HG03066 (cell line): ENCODE measurements around the gene CD300E.

Experiments used
- ATAC-seq: cut with Tn5 transposase; IDR thresholded peaks from one replicate; pipeline ENCODE4 v1.9.1; 2021; ENCODE audit warnings: low read depth; ENCODE audit not compliant: unreplicated experiment

CD300E gene, protein sequence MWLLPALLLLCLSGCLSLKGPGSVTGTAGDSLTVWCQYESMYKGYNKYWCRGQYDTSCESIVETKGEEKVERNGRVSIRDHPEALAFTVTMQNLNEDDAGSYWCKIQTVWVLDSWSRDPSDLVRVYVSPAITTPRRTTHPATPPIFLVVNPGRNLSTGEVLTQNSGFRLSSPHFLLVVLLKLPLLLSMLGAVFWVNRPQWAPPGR

DNA sequence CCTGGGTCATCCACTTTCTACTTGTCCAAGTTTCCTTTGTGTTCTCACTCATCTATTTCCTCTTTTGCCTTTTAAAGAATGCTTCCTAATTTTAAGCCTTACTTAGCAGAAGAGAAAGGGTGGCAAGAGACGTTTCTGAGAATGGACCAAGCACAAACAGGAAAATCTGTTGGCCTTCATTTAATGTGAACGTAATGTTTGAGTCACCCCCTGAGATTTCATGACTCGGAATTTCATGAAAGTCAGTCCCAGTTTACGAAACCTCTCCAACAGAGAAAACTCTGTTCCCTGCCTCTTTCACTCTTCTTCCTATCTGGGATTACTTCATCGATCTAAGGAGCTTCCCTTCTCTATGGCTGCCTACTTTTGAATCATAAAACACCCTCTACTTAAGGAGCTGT is at the start of gene CD300E:
Gene CD300E (minus strand): TSS at position 46 of the 401 bp plus-strand sequence. CDS start 117 bp downstream, outside the sequence.
- no peak for ATAC-seq

DNA sequence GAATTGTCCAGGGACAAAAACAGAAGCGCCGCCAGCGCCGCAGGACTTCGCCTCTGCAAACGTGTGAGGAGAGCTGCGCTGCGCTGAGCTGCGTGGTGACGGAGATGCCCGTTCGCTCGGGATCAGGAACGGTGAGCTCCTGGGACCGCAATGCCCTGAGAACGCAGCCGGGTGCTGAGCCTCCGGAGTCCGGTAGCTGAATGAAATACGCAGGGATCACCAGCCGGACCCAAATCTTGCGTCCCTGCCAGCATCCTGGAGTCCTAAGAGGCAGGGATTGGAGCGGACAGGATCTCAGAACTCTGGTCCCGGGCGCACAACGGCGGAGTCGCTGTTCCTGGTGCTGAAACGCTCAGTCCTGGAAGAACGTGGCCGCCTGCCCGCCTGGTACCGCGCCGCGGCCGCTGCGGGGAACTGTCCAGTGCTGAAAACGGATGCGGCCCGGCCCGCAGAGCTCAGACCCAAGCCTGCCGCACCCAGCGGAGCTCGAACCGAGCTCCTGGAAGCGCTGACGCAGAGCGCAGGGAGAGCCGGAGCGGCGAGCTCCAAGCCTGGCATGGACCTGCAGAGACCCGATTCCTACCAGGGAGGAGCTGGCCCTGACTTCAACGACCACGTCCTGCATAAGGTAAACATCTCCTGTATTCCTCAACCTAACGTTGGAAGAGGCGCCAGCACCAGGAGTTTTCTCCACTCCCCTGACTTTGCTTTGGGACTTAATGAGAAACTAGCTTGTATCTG is 47.7 kb upstream of the CD300E start:
- no peak for ATAC-seq

DNA sequence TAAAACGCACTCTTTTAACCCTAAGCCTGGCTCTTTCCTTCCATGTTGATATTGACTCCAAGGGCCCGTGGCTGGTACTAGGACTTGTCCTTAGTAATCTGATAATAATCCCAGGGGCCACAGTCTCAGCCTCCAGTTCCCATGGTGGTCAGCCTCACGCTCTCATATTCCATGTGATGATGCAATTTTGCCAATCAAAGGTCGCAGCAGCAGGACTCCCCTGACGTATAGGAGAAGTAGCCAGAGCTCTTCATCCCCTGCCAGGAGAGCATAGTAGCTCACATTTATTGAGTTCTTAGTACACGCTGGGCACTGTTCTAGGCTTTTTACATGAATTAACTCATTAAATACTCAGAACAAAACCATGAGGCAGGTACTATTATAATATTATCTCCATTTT is 46.8 kb upstream of the CD300E start:
- ATAC-seq, result no peak

DNA sequence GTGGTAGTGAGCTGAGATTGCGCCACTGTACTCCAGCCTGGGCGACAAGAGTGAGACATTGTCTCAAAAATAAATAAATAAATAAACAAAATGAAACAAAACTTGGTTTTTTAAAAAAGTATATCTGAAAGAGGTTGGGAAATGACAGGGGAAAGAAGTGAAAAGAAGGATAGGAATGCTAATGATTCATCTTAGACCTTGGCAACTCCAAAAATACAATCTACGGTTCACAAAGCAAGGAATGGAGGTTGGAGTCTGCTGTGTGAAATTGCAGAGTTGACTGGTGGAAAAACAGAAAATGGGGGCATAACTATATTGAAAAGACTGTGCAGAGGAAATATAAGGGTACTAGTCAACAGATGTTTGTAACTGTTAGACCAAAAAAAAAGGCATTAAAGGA is 40.0 kb upstream of the CD300E start:
- no peak for ATAC-seq

DNA sequence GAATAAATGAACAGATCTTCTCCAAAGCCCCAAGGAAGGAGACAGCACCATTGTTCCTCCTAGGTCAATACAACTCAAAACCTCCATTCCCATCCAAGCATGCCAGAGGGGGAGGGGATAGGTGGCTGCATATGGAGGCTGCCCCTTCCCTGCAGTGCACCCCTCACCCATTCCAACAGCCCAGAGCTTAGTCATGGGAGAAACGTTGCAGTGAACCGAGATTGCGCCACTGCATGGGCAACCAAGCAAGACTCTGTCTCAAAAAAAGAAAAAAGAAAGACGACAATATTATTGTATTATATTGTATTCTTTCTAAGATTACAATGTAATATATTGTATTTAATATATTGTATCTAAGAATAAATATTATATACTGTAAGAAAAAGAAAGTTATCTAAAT is 36.4 kb upstream of the CD300E start:
- ATAC-seq, result no peak

DNA sequence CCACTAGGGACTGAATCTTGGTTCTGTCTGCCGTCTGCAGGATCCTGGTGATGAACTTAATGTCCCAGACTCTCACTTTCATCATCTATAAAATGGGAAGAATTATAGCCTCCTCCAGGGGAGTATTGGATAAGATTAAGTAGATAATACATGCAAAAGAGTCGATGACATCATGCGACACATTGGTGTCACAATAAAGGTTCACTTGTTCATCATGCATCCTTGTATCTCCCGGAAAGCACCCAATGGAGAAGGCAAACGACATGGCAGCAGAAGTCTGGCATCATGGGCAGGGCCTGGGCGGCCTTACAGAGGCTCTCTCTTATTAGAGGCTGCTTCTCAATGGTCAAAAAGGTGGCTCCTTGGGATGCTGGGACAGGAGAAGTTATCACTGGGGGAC is 35.1 kb upstream of the CD300E start:
- no peak for ATAC-seq

DNA sequence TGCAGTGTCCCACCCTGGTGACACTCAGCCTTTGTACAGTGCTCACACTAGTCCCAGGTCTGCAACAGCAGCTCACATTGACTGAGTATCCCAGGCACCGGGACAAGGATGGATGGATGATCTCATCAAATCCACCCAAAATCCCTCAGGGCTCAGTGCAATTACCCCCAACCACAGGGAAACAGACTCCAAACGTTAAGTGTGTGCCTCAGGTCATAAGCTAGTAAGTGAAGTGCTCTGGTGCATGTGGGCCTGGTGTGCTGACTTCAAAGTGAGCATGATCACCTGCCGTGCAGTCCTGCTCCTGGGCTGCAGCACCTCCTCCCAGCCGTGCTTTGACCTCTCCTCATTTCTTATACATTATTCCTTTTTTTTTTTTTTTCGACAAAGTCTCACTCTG is 31.2 kb upstream of the CD300E start:
- ATAC-seq, result no peak

DNA sequence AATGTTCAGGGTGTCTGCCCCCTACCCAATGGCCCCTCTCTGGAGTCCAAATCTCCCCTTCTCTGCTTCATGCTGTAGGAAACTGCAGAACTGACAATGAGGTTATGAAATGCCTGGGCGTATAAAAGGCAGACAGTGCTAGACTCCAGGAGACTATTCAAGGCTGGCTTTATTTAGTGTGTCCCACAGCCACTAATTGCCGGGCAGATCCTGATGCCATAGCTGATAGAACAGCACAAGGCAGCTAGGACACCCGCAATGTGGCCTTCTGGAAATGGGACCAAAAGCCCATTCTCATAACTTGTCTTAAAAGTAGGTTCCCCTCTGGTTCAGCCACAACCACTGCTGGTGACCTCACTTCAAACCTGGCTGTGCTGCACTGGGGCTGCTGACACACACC is 28.5 kb upstream of the CD300E start:
- ATAC-seq, result no peak

DNA sequence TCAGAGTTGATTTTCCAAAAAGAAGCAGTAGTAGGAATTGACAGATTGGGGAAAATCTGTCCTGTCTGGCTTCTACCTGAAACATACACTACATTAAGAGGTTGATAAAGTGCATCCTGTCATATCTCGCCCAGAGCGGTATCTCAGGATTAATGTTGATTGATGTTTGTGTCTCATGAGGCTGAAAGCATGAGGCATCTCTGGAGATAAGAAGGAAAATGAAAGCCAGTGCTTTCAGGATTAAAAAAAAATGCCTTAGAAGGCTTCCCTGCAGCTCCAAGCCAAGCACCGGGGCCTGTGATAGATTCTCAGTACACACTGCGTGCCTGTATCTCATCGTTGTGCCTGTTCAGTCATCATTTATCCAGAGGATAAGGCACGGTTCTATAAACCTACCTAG is 26.4 kb upstream of the CD300E start:
- ATAC-seq, result no peak

DNA sequence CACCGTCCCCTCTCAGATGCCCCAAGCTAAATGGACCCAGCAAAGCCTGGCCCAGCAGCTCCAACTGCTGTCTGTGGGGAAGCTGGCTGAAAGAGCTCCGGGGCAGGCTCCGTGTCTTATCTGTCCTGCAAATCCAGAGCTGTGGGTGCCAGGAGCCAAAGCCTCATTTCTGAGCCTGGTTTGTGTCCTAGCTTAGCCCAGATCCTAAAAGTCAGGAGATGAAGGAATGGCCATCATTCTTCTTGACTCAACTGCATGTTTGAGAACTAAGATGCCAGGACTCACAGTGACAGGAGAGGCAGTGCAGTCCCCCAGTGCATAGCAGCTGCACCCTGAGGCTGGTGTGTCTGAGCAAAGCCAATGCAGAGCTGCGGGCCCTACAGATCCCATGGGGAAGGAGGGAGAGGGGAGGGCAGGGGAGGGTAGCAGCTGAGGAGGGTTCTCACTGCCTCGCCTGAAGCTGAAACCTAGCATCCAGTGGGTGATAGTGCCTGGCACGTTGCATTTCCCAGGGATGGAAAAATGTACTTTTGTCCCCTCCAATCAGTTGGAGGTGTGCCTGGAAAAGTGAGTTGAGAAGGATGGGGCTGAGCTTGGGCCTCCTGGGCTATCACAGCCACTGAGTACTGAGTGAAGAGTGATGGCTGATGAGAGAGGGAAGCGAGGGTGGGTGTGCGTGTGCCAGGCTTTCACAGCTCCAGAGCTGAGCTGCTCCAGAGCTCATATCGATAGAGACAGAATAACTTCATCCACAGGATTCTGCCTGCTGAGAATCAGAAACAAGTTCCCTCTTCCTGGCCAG is 24.5 kb upstream of the CD300E start:
- ATAC-seq, result no peak

DNA sequence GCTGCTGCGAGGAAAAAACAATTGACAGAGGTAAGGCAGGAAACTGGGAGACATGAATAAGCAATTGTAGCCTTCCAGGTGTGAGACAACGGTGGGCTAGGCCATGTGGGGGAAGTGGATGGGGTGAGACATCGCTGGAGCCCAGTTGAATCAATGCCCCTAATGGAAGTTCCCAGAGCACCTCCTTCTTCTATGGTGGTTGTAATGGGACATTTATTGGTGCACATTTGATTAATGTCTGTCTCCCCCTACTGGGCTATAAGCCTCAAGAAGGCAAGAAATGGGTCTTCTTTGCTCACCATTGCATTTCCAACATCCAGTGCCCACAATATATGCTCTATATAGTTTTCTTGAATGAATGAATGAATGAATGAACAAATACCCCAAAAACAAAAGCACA is 22.7 kb upstream of the CD300E start:
- no peak for ATAC-seq

DNA sequence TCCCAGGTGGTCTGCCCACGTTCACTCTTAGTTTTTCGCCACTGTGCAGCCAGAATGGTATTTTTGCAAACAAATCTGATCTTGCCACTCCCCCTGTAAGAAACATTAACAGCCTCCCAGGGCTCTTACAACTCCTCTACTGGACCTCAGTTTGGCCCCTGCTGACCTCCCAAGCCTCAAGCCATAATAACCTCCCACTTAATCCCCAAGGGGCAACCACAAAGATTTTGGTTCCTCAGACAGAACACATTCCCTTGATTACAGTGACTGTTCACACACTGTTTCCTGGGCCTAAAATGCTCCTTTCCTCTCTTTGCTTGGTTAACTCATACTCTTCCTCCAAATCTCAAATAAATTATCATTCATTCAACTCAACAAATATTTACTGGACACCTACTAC is 21.5 kb upstream of the CD300E start:
- no peak for ATAC-seq

DNA sequence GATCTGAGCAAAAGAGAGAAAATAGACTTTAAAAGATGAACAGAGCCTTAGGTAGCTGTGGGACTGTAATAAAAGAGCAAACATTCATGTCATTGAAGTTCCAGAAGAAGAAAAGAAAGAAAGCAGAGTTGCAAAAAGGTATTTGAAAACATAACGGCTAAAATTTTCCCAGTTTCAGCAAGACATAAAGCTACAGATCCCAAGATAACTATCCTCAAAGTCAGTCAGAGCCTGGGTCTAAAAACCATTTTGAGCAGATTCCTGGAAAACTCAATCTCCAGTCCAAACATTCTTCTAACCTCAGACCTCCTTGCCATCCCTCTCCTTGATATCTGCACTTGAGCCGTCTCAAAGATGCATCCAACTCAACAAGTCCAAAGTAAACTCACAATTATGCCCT is 20.9 kb upstream of the CD300E start:
- no peak for ATAC-seq

DNA sequence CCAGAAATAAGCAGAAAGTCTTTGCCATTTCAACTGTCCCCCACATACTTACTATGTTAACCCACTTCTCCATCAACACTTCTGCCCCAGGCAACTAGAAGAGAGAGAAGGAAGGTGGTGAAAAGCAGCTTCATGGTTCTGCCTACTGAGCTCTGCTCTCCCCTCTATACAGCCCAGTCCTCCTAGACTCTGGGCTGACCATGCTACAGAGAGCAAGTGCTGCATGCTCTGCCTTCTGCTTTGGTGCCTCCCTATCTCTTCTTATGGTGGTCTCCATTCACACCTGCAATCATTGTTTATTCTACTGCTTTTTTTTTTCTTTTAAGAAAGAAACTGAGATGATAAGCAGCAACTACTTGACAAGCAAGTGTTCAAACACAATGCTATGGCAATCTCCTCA is 20.3 kb upstream of the CD300E start:
- ATAC-seq, result no peak

DNA sequence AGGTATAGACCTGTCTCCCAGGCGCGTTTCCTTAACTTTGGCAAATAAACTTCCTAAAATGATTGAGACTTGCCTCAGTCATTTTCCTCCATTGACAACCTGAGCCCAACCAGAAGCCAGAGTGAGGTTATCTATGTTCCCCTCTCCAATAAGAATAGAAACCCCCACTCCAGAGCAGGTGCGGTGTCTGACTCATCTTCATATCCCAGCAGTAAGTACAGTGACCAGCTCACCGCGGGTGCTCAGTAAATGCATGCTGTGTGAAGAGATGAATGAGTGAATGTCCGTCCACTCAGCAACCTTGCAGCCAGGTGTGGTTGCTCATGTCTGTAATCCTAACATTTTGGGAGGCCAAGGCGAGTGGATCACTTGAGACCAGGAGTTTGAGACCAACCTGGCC is 19.5 kb upstream of the CD300E start:
- no peak for ATAC-seq

DNA sequence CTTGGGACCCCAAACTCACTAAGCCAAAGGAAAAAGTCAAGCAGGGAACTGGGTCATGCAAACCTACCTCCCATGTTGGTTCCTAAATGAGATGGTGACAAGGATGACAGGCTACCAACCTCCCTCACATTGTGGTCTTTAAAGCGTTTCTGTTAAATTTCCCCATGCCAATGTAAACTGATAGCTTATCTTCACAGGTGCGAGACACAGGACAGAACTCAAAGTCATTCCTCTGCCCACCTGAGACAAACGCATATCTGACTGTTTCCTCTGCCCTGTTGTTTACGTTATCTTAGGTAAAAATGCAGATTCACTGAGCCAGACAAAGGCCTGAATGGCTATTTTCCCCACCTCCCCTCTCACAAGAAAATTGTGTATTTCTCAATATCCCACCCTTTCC is 19.0 kb upstream of the CD300E start:
- no peak for ATAC-seq

DNA sequence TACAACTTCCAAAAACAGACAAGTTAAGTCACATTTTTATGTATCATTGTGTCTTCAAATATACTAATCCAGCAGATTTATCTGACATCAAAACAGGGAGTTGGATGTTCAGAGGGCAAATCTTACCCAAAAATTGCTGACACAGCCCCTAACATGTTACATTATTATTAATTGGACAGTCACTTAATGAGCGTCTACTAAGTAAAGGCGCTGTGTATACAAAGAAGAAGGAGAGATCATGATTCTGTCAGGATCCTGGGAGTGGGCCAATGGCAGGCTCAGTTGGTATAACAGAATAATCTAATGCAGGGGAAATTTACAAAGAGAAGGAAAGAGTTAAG is 18.4 kb upstream of the CD300E start:
- no peak for ATAC-seq

DNA sequence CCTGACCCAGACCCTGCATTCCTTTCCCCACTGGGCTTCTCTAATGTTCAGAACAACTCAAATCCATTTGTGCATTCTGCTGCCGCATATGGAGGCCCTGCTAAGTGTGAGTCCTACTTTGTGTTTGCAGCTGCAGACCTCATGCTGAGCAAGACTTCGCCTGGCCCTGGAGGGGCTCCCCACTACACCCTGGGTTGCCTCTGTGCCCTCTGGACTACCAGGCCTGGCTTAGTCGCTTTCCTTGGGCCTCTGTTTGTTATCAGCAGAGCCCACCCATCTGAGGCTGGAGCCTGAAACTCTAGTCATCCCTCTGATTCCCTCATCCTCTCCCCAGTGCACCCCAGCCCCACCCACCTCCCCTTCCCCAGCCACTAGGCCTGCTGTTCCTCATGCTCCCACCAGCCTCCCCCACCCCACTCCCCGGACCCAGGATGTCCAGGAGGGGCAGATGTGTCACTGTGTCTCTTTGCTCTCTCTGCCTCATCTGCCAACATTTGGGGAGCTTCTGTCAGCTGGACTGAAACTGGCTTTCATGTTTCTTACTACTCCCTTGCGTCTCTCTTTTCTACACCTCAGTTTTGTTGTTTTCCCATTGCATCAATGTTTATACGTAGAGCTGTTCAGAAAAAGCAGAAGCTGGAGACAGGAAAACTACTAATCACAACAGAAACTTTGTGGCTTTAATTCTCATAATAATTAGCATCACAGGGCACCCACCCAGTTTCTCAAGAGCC is 17.9 kb upstream of the CD300E start:
- ATAC-seq, result no peak

DNA sequence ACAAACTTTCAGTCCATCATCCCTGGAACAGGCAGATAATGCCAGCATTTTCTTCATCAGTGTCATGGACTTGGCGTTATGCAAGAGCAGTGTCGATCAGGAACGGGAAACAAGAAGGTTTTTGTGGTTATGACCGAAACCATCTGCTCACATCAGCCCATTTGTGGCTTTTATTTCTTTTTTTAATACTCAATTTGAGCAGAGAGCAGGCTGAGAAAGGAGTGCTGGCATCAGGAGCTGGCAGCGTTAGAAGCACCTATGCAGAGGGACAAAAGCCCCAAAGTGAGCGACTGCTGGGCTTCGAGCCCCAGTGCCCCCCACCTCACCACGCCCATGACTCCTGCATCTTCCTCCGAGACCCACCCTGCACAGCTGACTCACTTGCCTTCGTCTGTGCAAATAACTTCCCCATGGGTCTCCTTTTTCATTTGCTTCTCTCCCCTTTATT is 16.2 kb upstream of the CD300E start:
- ATAC-seq, result no peak

DNA sequence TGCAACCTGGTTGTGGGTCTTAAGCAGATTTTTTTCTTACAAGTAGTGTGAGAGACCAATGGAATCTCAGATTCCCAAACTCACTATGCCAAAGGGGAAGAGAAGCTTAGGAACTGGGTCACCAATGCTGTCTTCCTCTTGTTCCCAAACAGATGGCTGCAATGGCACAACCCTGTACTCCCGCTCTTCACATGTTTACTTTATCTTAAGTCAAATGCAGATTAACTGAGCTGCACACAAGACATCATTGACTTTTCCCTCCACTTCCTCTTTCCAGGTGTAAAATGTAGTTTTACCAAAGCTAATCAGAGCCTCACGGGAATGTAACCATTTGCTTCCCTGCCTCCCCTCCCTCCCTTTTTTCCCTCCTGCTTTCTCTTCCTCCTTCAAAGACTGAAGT is 14.4 kb upstream of the CD300E start:
- no peak for ATAC-seq

DNA sequence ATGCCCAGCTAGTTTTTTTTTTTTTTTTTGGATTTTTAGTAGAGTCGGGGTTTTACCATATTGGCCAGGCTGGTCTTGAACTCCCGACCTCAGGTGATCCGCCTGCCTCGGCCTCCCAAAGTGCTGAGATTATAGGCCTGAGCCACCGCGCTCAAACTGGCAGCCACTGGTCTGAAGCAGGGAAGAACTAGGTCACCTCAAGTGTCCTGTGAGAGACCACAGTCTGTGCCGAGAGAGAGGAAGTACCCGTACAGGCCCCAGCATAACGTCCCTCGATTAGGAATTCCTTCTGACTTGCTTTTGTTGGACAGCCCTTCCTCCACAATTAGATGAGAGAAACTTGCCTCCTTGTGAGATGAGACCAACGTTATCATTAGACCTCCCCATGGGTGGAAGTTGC is 13.7 kb upstream of the CD300E start:
- ATAC-seq, result no peak
